ENCODE measurements around the gene GTF2IRD1.
"Not testable (repeated sequence)": the region's sequence is repeated elsewhere in the genome, so short reads cannot be mapped to it uniquely, and the experiment has no call there.

Gene GTF2IRD1, protein sequence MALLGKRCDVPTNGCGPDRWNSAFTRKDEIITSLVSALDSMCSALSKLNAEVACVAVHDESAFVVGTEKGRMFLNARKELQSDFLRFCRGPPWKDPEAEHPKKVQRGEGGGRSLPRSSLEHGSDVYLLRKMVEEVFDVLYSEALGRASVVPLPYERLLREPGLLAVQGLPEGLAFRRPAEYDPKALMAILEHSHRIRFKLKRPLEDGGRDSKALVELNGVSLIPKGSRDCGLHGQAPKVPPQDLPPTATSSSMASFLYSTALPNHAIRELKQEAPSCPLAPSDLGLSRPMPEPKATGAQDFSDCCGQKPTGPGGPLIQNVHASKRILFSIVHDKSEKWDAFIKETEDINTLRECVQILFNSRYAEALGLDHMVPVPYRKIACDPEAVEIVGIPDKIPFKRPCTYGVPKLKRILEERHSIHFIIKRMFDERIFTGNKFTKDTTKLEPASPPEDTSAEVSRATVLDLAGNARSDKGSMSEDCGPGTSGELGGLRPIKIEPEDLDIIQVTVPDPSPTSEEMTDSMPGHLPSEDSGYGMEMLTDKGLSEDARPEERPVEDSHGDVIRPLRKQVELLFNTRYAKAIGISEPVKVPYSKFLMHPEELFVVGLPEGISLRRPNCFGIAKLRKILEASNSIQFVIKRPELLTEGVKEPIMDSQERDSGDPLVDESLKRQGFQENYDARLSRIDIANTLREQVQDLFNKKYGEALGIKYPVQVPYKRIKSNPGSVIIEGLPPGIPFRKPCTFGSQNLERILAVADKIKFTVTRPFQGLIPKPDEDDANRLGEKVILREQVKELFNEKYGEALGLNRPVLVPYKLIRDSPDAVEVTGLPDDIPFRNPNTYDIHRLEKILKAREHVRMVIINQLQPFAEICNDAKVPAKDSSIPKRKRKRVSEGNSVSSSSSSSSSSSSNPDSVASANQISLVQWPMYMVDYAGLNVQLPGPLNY

DNA sequence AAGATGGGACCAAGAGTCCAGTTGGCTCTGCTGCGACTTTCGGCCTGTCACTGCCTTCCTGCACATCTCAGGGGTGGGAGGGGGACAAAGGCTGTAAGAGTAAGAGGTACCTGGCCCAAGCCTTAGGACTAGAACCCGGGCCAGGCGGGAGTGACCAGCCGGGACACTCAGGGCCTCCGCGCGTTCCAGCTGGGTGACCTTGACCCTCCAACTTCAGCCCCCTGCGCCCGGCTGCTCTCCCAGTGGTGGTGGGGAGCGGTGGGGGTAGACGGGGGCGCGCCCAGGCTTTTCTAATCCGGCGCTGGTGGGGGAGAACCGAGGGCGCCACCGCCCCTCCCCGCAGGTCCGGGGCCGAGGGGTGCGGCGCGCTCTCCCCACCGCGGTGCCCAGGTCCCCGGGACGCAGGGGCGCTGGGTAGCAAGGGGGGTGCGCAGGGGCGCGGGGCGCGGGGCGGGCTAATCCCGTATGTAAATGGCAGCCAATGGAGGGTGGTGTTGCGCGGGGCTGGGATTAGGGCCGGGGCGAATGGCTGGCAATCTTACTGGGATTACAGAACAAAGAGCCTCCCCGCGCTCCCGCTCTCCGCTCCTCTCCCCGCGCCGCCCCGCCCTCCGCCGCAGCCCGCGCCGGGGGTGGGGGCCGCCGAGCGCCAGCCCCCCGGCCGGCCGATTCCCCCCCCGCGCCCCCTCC, at the start of gene GTF2IRD1:
GTF2IRD1 (plus strand) TSS at position 585 of the 690 bp plus-strand sequence. CDS start 54,175 bp downstream, outside the sequence.
- Mint-ChIP-seq H3K4me3 (peak within 1 kb of the TSS; percentile 75), H3K9me3 (no peaks in the 10 kb centered on the region), H3K27me3 (peaks cover 5% of the 10 kb centered on the region), H3K4me1 (ENCODE audit: low read depth) (peaks cover 19% of the 10 kb centered on the region), H3K27ac (peak within 1 kb of the TSS; percentile 87), H3K36me3 (ENCODE audit: low read depth) (no peaks in the 10 kb centered on the region)

DNA sequence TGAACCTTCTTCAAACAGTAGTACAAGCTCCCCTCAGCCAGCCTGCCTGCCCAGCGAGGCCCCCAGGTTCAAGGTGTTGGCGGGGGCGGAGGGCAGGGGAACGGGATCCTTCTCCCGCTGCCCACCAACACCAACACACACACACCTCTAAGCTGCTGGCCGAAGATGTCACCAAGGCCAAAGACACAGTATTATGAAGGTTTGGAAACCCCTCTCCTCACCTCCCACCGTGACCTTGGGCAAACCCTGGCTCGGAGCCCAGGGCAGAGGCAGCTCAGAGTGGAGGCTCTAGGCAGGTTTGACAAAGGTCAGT, 49.4 kb upstream of the GTF2IRD1 start:
- Mint-ChIP-seq H3K36me3 (ENCODE audit: low read depth) (no peaks in the 10 kb centered on the region), H3K4me3 (no peak overlapping the region), H3K9me3 (no peaks in the 10 kb centered on the region), H3K4me1 (ENCODE audit: low read depth) (no peaks in the 10 kb centered on the region), H3K27me3 (no peaks in the 10 kb centered on the region), H3K27ac (no peak overlapping the region)

DNA sequence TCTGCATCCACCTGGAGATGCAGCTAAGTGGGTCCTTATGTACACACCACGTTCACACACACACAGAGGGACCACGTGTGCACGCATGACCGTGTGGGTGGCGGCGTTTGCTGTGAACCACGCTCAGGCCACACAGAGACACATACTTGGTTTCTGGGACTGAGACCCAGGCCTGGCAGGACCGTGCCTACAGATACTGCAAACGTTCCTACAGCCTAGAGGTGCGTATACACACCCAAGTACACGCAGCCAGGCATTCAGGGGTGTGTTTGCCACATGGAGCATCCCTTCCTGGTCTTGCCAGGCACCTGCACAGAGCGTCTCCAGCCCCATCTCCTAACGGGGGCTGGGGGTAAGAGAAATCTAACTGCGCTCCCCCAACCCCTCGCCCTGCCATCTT, 49.0 kb upstream of the GTF2IRD1 start:
- Mint-ChIP-seq H3K4me3 (no peak overlapping the region), H3K9me3 (no peaks in the 10 kb centered on the region), H3K27me3 (no peaks in the 10 kb centered on the region), H3K27ac (no peak overlapping the region), H3K36me3 (ENCODE audit: low read depth) (no peaks in the 10 kb centered on the region), H3K4me1 (ENCODE audit: low read depth) (no peaks in the 10 kb centered on the region)

DNA sequence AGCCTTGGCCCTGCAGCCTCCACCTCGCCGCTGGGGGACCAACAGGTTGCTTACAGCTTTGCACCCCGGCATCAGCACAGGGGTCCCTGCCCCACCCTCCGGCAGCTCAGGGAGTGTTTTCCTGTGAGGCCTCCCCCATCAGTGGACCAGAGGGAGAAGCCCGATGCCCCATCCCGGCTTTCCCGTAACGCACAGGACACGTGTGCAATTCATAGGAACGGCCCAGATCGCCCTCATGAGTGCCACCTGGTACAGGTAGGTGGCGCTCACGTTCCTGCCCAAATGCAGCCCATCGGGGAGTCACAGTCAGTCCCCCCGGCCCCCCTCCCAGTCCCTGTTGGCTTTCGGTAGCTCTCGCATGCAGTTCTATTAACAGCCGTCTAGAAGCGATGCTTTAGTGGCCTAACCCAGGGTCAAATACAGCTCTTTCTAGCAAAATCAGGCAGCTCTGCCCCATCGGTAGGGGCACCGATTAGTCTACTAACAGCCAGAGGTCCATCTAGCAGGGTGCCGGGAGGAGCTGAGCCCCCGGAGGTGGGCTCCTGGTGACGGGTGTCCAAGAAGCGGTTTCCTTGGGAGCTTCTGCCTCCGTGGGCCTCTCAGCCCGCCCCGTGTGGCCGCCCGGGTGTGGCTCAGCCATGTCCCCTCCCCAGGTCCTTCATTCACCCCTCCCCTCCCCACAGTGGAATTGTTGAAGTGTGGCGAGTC, 48.4 kb upstream of the GTF2IRD1 start:
- H3K9me3 Mint-ChIP-seq = no peaks in the 10 kb centered on the region
- H3K27ac Mint-ChIP-seq = no peak overlapping the region
- no peaks in the 10 kb centered on the region for H3K36me3 Mint-ChIP-seq (ENCODE audit: low read depth)
- H3K4me1 Mint-ChIP-seq (ENCODE audit: low read depth) = no peaks in the 10 kb centered on the region
- no peak overlapping the region for H3K4me3 Mint-ChIP-seq
- no peaks in the 10 kb centered on the region for H3K27me3 Mint-ChIP-seq

DNA sequence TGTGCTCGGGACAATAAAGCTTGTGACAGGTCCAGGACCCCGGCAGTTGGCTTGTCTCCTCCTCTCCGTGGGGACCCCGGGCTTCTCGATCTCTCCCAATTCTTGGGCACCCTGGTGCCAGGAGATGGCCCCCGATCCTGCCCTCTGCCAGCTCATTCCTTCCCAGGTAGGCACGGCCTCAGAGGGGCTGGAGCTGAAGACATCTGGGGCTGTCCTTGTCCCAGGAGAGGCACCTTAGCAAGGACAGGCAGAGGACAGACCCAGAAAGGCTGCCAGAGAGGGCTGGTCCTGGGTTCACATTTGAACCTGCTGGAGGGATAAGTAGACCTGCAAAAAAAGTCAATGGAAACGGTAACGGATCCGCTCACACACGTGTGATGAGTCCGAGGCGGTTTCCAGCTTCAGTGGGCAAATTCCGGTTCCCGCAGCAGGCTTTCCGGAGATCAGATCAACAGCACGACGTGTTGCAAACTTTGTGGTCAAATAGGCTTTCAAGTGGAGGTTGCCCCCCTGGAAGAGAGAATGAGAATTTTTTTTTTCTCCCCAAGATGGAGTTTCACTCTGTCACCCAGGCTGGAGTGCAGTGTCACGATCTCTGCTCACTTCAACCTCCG, 47.7 kb upstream of the GTF2IRD1 start:
- no peaks in the 10 kb centered on the region for H3K27me3 Mint-ChIP-seq
- no peaks in the 10 kb centered on the region for H3K9me3 Mint-ChIP-seq
- no peaks in the 10 kb centered on the region for H3K4me1 Mint-ChIP-seq (ENCODE audit: low read depth)
- no peak overlapping the region for H3K27ac Mint-ChIP-seq
- no peak overlapping the region for H3K4me3 Mint-ChIP-seq
- no peaks in the 10 kb centered on the region for H3K36me3 Mint-ChIP-seq (ENCODE audit: low read depth)

DNA sequence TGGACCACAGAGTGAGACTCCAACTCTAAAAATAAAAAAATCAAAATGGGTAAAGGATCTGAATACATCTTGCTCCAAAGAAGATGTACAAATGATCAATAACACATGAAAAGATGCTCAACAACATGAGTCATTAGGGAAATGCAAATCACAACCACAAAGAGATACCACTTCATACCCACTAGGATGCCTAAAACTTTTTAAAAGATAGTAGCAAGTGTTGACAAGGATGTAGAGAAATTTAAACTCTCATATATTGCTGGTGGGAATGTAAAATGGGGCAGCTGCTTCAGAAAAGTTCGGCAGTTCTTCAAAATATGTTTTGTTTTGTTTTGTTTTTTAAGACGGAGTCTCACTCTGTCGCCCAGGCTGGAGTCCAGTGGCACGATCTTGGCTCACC, 45.7 kb upstream of the GTF2IRD1 start:
- Mint-ChIP-seq H3K9me3 (no peaks in the 10 kb centered on the region), H3K4me1 (ENCODE audit: low read depth) (no peaks in the 10 kb centered on the region), H3K4me3 (no peak overlapping the region), H3K27ac (no peak overlapping the region), H3K27me3 (no peaks in the 10 kb centered on the region), H3K36me3 (ENCODE audit: low read depth) (no peaks in the 10 kb centered on the region)

DNA sequence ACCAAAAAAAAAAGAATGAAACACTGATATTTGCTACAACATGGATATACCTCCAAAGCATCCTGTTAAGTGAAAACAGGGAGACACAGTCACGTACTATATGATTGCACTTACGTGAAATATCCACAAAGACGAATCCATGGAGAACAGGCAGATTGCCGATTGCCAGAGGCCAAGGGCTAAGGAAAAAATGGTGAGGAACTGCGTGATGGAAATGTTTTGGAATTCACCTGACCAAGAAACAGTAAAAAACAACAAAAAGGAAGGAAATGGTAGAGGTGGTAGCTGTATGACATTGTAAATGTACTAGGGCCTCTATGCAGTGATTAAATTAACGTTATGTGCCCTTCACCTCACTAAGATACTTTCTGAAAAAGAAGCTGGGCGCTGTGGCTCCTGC, 44.1 kb upstream of the GTF2IRD1 start:
- Mint-ChIP-seq H3K27ac (no peak overlapping the region), H3K9me3 (no peaks in the 10 kb centered on the region), H3K36me3 (ENCODE audit: low read depth) (no peaks in the 10 kb centered on the region), H3K27me3 (no peaks in the 10 kb centered on the region), H3K4me1 (ENCODE audit: low read depth) (no peaks in the 10 kb centered on the region), H3K4me3 (no peak overlapping the region)

DNA sequence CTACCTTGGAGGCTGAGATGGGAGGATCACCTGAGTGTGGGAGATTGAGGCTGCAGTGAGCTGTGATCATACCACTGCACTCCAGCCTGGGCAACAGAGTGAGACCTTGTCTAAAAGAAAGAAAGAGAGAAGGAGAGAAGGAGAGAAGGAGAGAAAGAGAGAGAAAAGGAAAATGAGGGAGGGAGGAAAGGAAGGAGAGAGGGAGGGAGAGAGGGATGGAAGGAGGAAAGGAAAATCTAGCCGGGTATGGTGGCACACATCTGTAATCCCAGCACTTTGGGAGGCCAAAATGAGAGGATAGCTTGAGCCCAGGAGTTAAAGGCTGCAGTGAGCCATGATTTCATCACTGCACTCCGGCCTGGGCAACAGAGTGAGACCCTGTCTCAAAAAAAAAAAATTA, 42.9 kb upstream of the GTF2IRD1 start:
- Mint-ChIP-seq H3K4me3 (no peak overlapping the region), H3K27ac (no peak overlapping the region), H3K27me3 (no peaks in the 10 kb centered on the region), H3K36me3 (ENCODE audit: low read depth) (no peaks in the 10 kb centered on the region), H3K4me1 (ENCODE audit: low read depth) (no peaks in the 10 kb centered on the region), H3K9me3 (no peaks in the 10 kb centered on the region)

DNA sequence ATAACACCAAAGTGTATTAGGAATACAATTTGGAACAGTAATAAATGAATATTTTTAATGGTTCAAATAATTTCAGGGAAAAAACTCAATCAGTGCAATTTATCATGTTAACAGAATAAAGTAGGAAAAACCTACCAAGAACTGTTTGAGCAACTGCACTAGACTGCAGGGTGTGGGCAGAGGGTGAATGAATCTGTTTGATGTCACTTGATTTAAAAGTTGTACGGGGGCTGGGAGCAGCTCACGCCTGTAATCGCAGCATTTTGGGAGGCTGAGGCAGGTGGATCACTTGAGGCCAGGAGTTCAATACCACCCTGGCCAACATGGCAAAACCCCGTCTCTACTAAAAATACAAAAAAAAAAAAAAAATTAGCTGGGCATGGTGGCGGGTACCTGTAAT, 42.1 kb upstream of the GTF2IRD1 start:
- not testable (repeated sequence) for H3K27ac Mint-ChIP-seq; H3K4me3 Mint-ChIP-seq; H3K36me3 Mint-ChIP-seq (ENCODE audit: low read depth); H3K27me3 Mint-ChIP-seq; H3K4me1 Mint-ChIP-seq (ENCODE audit: low read depth); H3K9me3 Mint-ChIP-seq

DNA sequence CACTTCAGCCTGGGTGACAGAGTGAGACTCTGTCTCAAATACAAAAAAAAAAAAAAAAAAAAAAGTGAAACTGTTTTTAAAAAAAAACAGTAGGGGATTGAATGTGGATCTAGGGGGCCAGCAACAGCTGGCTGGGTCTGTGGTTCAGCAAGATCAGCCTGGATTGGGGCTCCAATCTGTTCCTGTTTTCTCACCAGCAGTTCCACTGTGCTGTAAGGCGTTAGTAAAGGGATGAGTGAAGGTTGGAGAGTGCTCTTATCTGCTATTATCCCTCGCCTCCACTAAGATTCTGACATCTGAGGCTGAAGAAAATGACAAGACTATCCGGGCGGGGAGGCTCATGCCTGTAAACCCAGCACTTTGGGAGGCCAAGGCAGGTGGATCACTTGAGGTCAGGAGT, 41.6 kb upstream of the GTF2IRD1 start:
- Mint-ChIP-seq H3K36me3 (ENCODE audit: low read depth) (no peaks in the 10 kb centered on the region), H3K27ac (no peak overlapping the region), H3K4me3 (no peak overlapping the region), H3K4me1 (ENCODE audit: low read depth) (no peaks in the 10 kb centered on the region), H3K27me3 (no peaks in the 10 kb centered on the region), H3K9me3 (no peaks in the 10 kb centered on the region)

DNA sequence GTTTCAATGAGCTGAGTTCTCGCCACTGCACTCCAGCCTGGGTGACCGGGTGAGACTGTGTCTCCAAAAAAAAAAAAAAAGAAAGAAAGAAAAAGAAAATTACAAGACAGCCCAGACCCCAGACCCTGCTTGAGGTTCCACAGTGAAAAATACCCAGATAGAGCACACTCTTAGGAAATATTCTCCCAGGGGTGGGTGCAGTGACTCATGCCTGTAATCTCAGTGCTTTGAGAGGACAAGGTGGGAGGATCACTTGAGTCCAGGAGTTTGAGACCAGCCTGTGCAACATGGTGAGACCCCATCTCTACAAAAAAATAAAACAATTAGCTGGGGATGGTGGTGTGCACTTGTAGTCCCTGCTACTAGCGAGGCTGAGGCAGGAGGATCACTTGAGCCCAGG, 41.1 kb upstream of the GTF2IRD1 start:
- Mint-ChIP-seq H3K27ac (no peak overlapping the region), H3K36me3 (ENCODE audit: low read depth) (no peaks in the 10 kb centered on the region), H3K4me1 (ENCODE audit: low read depth) (no peaks in the 10 kb centered on the region), H3K4me3 (no peak overlapping the region), H3K27me3 (no peaks in the 10 kb centered on the region), H3K9me3 (no peaks in the 10 kb centered on the region)

DNA sequence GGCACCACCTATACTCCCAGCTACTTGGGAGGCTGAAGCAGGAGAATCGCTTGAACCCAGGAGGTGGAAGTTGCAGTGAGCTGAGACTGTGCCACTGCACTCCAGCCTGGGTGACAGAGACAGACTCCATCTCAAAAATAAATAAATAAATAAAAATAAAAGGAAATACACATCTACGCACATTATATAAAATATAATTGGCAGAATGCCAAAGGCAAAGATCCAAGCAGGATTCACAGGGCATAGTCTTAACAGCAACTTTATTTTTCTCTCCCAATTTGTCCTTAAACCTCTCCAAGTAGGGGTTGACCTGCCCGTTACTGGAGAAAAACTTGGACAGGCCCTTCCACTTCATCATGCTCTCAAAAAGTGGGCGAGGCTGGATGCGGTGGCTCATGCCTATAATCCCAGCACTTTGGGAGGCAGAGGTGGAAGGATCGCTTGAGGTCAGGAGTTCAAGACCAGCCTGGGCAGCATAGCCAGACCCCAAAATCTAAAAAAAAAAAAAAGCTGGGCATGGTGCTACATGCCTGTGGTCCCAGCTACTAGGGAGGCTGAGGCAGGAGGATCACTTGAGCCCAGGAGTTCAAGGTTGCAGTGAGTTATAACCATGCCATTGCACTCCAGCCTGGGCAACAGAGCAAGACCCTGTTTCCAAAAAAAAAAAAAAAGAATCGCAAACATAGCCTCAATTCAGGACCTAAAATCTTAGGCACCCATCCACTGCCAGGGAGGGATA, 38.9 kb upstream of the GTF2IRD1 start:
- H3K27me3 Mint-ChIP-seq; H3K4me1 Mint-ChIP-seq (ENCODE audit: low read depth); H3K36me3 Mint-ChIP-seq (ENCODE audit: low read depth); H3K27ac Mint-ChIP-seq; H3K4me3 Mint-ChIP-seq; H3K9me3 Mint-ChIP-seq: not testable (repeated sequence)

DNA sequence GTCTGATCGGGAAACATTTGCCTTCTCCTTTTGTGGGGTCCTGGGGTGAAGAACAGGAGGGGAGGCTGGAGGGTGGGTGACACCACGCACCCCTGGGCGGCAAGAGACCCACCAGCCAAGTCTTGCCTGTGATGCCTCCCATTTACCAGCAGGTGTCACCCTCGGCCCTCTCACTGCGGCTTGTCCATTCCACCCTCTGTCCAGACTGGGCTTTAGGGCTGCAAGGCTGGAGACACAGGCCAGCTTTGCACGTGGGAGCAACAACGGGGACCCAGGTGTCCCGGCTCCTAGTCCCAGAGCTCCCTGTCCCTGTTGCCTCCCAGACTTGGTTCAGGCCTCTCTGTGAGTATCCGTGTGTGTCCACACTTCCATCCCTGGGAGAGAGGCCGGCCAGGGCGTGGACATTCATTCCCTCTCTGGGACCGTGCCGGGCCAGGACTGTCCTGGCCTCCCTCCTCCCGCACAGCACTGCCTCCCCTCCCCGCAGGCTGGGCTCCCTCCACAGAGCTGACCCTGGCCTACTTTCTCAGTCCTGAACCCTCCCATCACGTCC, 36.2 kb upstream of the GTF2IRD1 start:
- Mint-ChIP-seq H3K4me1 (ENCODE audit: low read depth) (no peaks in the 10 kb centered on the region), H3K27me3 (no peaks in the 10 kb centered on the region), H3K9me3 (no peaks in the 10 kb centered on the region), H3K36me3 (ENCODE audit: low read depth) (no peaks in the 10 kb centered on the region), H3K4me3 (no peak overlapping the region), H3K27ac (no peak overlapping the region)

Measured in stimulated activated naive CD8-positive, alpha-beta T cell treated with anti-CD3 and anti-CD28 coated beads, Interleukin-15, Interleukin-2, amounts not matched to agents 100 ng/mL and 50 ng/mL, for 24 hours (primary cell).